MCF 10A (cell line): ENCODE measurements around the gene TMEM198. TPM values are rescaled to one million over a fixed set of nuclear protein-coding genes. Genes with fewer than 3 reads are reported as not detected.

Experiments
- BruUV-seq: library from RNA; stranded (reverse); fragments of 400-500 nt; replicated peaks from 2 replicates; lab custom pipeline; 2021; lab: Mats Ljungman, UMichigan
- CTCF ChIA-PET: fragments of 300-600 bp; sonication (Branson Sonifier 250); formaldehyde crosslinking; extraction: SDS; loops from one replicate; lab custom pipeline; 2021; ENCODE audit warnings: antibody characterized with exemption, inconsistent platforms; lab: Yijun Ruan, JAX
- POLR2A ChIA-PET: fragments of 300-600, 350-650 bp; sonication (Branson Sonifier 250); formaldehyde crosslinking; extraction: SDS; loops from one replicate; lab custom pipeline; 2020; ENCODE audit warnings: antibody characterized with exemption, inconsistent platforms; lab: Yijun Ruan, JAX
- DNase-seq: peaks from one replicate; pipeline ENCODE4 v3.0.0-alpha.2; 2018; ENCODE audit not compliant: unreplicated experiment
- H3K27ac Mint-ChIP-seq: one replicate; pipeline ENCODE4 v1.8.0; 2022; ENCODE audit warnings: mild to moderate bottlenecking, low read depth, mixed read lengths; ENCODE audit not compliant: unreplicated experiment
- H3K27me3 Mint-ChIP-seq: one replicate; pipeline ENCODE4 v1.8.0; 2022; ENCODE audit warnings: mixed read lengths; ENCODE audit not compliant: insufficient read depth, unreplicated experiment
- H3K36me3 Mint-ChIP-seq: one replicate; pipeline ENCODE4 v1.8.0; 2022; ENCODE audit warnings: mild to moderate bottlenecking, moderate library complexity, mixed read lengths; ENCODE audit not compliant: insufficient read depth, unreplicated experiment
- H3K4me1 Mint-ChIP-seq: one replicate; pipeline ENCODE4 v1.8.0; 2022; ENCODE audit warnings: mixed read lengths; ENCODE audit not compliant: insufficient read depth, unreplicated experiment
- H3K4me3 Mint-ChIP-seq: one replicate; pipeline ENCODE4 v1.8.0; 2022; ENCODE audit warnings: mild to moderate bottlenecking, moderate library complexity, mixed read lengths; ENCODE audit not compliant: unreplicated experiment
- H3K9me3 Mint-ChIP-seq: one replicate; pipeline ENCODE4 v1.8.0; 2022; ENCODE audit warnings: mixed read lengths; ENCODE audit not compliant: unreplicated experiment
- CTCF ChIP-seq: fragments of 200-600 bp; IDR thresholded peaks from one replicate; pipeline ENCODE4 v1.8.0; 2022; ENCODE audit warnings: antibody characterized with exemption, mild to moderate bottlenecking; ENCODE audit not compliant: unreplicated experiment
- intact Hi-C: fragments of 100-400 bp; cut with micrococcal nuclease; formaldehyde crosslinking; loops from 2 replicates; pipeline ENCODE4 v1.14.1; 2022
- total RNA-seq: library from RNA; stranded (reverse); gene quantifications from 2 replicates; pipeline ENCODE4 v1.2.3, GENCODE V29; 2022

Gene TMEM198
- total RNA-seq, 1 experiment from 2014 or later = 6.3 TPM

GRCh38 chr2:219541611-219542180 is 2.1 kb upstream of the TMEM198 start:
- Mint-ChIP-seq H3K4me1 (peaks cover 12% of the 10 kb centered on the region), H3K27ac (peak overlapping the region; percentile 57), H3K4me3 (peak overlapping the region; percentile 75), H3K9me3 (no peaks in the 10 kb centered on the region), H3K36me3 (peaks cover 36% of the 10 kb centered on the region), H3K27me3 (no peaks in the 10 kb centered on the region)
- peak; percentile 87 for DNase-seq
- intact Hi-C loops = loop anchor here (1.0 kb wide), 3 partner anchors 56 to 148 kb away; partner anchors contain the start of gene STK11IP
- CTCF ChIA-PET = interaction anchor here (0.6 to 4.9 kb wide), 49 partner anchors 9 to 840 kb away, joined by 3 to 50 read pairs (median 4); partner anchors contain the start of gene STK11IP
- TF ChIP-seq CTCF = peak; percentile 99
- POLR2A ChIA-PET = interaction anchor here (0.7 to 4.2 kb wide), 5 partner anchors 30 to 148 kb away, joined by 3 to 55 read pairs (median 7); partner anchors contain the start of gene STK11IP
- no TSS peak for BruUV-seq

- Mint-ChIP-seq H3K9me3 (no peaks in the 10 kb centered on the region), H3K36me3 (peaks cover 30% of the 10 kb centered on the region), H3K27ac (peak overlapping the region; percentile 57), H3K4me1 (peaks cover 12% of the 10 kb centered on the region), H3K27me3 (no peaks in the 10 kb centered on the region), H3K4me3 (peak overlapping the region; percentile 75)
- no TSS peak for BruUV-seq
- ChIA-PET POLR2A (interaction anchor here (0.6 to 4.2 kb wide), 22 partner anchors 9 to 731 kb away, joined by 3 to 55 read pairs (median 5); partner anchors contain the start of genes CNPPD1, DNAJB2, GMPPA and INHA), CTCF (interaction anchor here (0.6 to 4.9 kb wide), 10 partner anchors 12 to 164 kb away, joined by 3 to 42 read pairs (median 4); no protein-coding TSS in a partner anchor)
- peak; percentile 38 for DNase-seq
- intact Hi-C loops = loop anchor here (1.0 kb wide), 1 partner anchor 142 kb away; no protein-coding TSS in a partner anchor
- TF ChIP-seq CTCF = no peak
Measured at GRCh38 chr2:219542931-219543595, 765 bp upstream of the TMEM198 start.

GRCh38 chr2:219544567-219544966 is 739 bp downstream of the TMEM198 start:
- DNase-seq = no peak
- peaks cover 18% of the 10 kb centered on the region for H3K36me3 Mint-ChIP-seq
- no peaks in the 10 kb centered on the region for H3K9me3 Mint-ChIP-seq
- H3K27me3 Mint-ChIP-seq = no peaks in the 10 kb centered on the region
- POLR2A ChIA-PET = interaction anchor here (0.7 to 4.2 kb wide), 9 partner anchors 27 to 266 kb away, joined by 3 to 55 read pairs (median 5); partner anchors contain the start of genes DNAJB2, INHA, OBSL1 and STK11IP
- no peak overlapping the region for H3K27ac Mint-ChIP-seq
- no TSS peak for BruUV-seq
- H3K4me3 Mint-ChIP-seq = peak overlapping the region; percentile 75
- intact Hi-C loops = no loop called here
- TF ChIP-seq CTCF = no peak
- CTCF ChIA-PET = interaction anchor here (0.6 to 3.0 kb wide), 5 partner anchors 14 to 160 kb away, joined by 3 to 22 read pairs (median 4); no protein-coding TSS in a partner anchor
- peaks cover 12% of the 10 kb centered on the region for H3K4me1 Mint-ChIP-seq
